GM10248 (cell line): ENCODE results near the gene HTT.

Experiments used
- CTCF ChIA-PET: fragments of 300-600 bp; sonication (Branson Sonifier 250); formaldehyde crosslinking; extraction: SDS; loops from one replicate; lab custom pipeline; 2021; ENCODE audit warnings: antibody characterized with exemption; lab: Yijun Ruan, JAX
- POLR2A ChIA-PET: fragments of 350-650 bp; sonication (Branson Sonifier 250); formaldehyde crosslinking; extraction: SDS; loops from one replicate; lab custom pipeline; 2020; ENCODE audit warnings: antibody characterized with exemption; lab: Yijun Ruan, JAX
- DNase-seq: peaks from one replicate; pipeline ENCODE4 v3.0.0; 2012; ENCODE audit errors: extremely low spot score
- CTCF ChIP-seq: IDR thresholded peaks from 2 replicates; pipeline ENCODE4 v1.5.1; 2012; ENCODE audit warnings: mild to moderate bottlenecking, low read depth; ENCODE audit errors: extremely low read depth, missing control alignments, control extremely low read depth

Gene HTT

GRCh38 chr4:3116955-3117354 lies 42.5 kb downstream of the HTT start:
- ChIA-PET CTCF (interaction anchor here (0.6 to 1.2 kb wide), 5 partner anchors 9 to 18 kb away, joined by 3 to 7 read pairs (median 5); no protein-coding TSS in a partner anchor), POLR2A (no interaction called here)
- no peak for TF ChIP-seq CTCF
- no peak for DNase-seq

- CTCF ChIA-PET: no interaction called here
- TF ChIP-seq CTCF: no peak
- no peak for DNase-seq
- POLR2A ChIA-PET: no interaction called here
Observed at GRCh38 chr4:3118312-3118711, 43.8 kb downstream of the HTT start.

DNA sequence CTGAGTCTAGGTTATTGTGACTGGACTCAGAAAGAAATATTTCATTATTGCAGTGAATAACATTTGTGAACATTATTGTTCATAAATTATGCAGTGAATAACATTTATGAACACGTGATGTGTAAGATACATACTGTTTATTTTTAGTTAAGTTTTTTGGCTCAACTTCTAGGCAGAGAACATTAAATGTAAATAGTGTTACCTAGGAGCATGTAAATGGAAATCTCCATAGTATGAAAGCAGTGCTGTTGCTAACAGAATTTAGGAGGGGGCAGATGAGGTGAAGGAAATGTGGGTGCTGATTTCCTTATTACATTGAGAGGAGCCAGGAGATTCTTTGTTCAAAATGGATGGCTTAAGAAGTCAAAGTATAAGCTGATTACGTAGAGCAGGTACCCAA lies 45.0 kb downstream of the HTT start:
- no peak for DNase-seq
- TF ChIP-seq CTCF: no peak
- ChIA-PET POLR2A (no interaction called here), CTCF (interaction anchor here (1.0 kb wide), 1 partner anchor 22 kb away, joined by 3 read pairs; no protein-coding TSS in a partner anchor)

DNA sequence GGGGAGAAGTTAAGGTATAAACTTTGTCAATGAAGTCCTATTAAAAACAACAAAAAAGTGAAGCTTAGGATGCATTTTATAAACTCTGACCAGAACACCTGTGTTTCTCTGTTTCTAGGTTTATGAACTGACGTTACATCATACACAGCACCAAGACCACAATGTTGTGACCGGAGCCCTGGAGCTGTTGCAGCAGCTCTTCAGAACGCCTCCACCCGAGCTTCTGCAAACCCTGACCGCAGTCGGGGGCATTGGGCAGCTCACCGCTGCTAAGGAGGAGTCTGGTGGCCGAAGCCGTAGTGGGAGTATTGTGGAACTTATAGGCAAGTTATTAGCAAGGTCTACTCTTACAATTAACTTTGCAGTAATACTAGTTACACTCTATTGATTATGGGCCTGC lies 46.6 kb downstream of the HTT start:
- CTCF ChIA-PET: interaction anchor here (1.0 to 3.4 kb wide), 4 partner anchors 14 to 143 kb away, joined by 3 to 21 read pairs (median 4); no protein-coding TSS in a partner anchor

DNA sequence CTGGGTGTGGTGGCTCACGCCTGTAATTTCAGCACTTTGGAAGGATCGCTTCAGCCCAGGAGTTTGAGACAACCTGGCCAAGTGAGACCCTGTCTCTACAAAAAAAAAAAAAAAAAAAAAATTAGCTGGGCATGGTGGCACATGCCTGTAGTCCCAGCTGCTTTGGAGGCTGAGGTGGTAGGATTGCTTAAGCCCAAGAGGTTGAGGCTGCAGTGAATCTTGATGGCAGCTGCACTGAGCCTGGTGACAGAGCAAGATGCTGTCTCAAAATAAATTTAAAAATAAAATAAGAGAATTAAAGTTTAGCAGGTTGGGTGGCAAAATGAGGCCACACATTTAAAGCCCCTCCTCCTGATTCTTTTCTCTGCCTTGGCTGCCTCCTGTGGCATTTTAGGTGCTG lies 47.1 kb downstream of the HTT start:
- no peak for DNase-seq
- no peak for TF ChIP-seq CTCF
- CTCF ChIA-PET: interaction anchor here (1.1 to 3.4 kb wide), 2 partner anchors 15 to 32 kb away, joined by 4 to 21 read pairs; no protein-coding TSS in a partner anchor
- POLR2A ChIA-PET: interaction anchor here (0.6 kb wide), 1 partner anchor 8 kb away, joined by 3 read pairs; no protein-coding TSS in a partner anchor

More for the DNA sequence above, 46.6 kb downstream of the HTT start:
- no peak for TF ChIP-seq CTCF
- DNase-seq: no peak
- POLR2A ChIA-PET: no interaction called here

DNA sequence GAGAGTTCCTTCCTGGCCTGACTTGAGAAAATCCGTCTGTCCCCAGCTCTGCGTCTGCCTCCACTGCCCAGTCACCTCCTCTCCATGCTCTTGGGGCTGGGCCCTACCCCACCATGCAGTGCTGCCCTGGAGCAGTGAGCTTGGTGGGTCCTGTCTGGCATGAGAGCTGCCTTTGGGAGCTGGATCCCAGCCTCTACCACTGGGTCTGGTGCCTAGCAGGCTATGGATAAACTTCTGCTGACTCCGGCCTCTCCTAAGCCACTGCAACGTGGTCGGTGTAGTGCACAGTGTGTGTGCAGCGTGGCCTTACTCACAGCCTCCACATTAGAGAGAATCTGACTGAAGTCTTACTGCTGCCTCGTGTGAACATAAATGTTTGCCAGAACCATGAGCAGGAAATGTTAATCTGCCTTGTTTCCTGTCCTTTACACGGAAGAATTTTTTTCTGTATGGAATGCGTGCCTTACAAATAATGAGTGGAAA lies 47.6 kb downstream of the HTT start:
- no peak for DNase-seq
- TF ChIP-seq CTCF: no peak
- ChIA-PET CTCF (interaction anchor here (0.9 to 3.4 kb wide), 6 partner anchors 12 to 33 kb away, joined by 3 to 21 read pairs (median 4); no protein-coding TSS in a partner anchor), POLR2A (interaction anchor here (0.6 kb wide), 1 partner anchor 8 kb away, joined by 3 read pairs; no protein-coding TSS in a partner anchor)
